Stimulated activated naive CD8-positive, alpha-beta T cell treated with anti-CD3 and anti-CD28 coated beads, Interleukin-15, Interleukin-2, amounts not matched to agents 100 ng/mL and 50 ng/mL, for 24 hours (primary cell): ENCODE measurements around the gene PTAFR.

ENCODE experiments used
- H3K27ac Mint-ChIP-seq: one replicate; pipeline ENCODE4 v1.8.0; 2021; ENCODE audit warnings: mild to moderate bottlenecking, mixed read lengths
- H3K27me3 Mint-ChIP-seq: one replicate; pipeline ENCODE4 v1.8.0; 2021; ENCODE audit warnings: mixed read lengths
- H3K36me3 Mint-ChIP-seq: one replicate; pipeline ENCODE4 v1.8.0; 2021; ENCODE audit warnings: low read depth, mixed read lengths
- H3K4me1 Mint-ChIP-seq: one replicate; pipeline ENCODE4 v1.8.0; 2021; ENCODE audit warnings: low read depth, mixed read lengths
- H3K4me3 Mint-ChIP-seq: one replicate; pipeline ENCODE4 v1.8.0; 2021; ENCODE audit warnings: mild to moderate bottlenecking, mixed read lengths
- H3K9me3 Mint-ChIP-seq: one replicate; pipeline ENCODE4 v1.8.0; 2021; ENCODE audit warnings: mixed read lengths

The PTAFR gene

DNA sequence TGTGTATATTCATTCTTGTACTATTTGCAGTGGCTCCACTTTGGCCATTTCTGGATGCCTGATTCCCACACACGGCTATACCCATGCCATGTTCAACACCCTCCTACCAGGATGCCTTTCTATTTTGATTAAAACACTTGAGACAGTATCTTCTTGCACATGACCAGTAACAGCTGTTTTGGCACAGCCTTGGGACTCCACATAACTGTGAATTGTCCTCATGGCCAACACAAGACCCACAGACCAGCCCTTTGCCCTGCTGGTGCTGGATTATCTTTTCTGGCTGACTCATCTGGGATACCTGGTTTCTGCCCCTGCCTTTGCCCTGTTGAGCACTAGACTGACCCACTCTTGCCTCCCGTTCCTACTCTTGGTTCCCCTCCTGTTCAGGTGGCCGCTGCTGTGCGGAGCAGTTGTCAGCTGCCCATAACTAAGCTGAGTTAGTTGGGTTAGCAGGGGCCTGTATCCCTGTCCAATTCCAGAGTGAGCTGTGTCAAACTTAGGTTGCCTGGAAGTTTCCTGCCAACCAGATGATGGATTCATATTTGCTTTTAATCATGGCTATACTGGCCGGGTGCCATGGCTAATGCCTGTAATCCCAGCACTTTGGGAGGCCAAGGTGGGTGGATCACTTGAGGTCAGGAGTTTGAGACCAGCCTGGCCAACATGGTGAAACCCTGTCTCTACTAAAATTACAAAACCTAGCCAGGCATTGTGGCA is 77.3 kb downstream of the PTAFR start:
- Mint-ChIP-seq H3K36me3 (no peaks in the 10 kb centered on the region), H3K4me1 (no peaks in the 10 kb centered on the region), H3K27ac (no peak overlapping the region), H3K4me3 (no peak overlapping the region), H3K9me3 (no peaks in the 10 kb centered on the region), H3K27me3 (peaks cover 7% of the 10 kb centered on the region)
